ENCODE data around the gene HSPB3.
A peak's percentile ranks its signal among the peaks of the same experiment; 100 is the strongest.
"Not testable (repeated sequence)": the region's sequence is repeated elsewhere in the genome, so short reads cannot be mapped to it uniquely, and the experiment has no call there.

HSPB3 gene

DNA sequence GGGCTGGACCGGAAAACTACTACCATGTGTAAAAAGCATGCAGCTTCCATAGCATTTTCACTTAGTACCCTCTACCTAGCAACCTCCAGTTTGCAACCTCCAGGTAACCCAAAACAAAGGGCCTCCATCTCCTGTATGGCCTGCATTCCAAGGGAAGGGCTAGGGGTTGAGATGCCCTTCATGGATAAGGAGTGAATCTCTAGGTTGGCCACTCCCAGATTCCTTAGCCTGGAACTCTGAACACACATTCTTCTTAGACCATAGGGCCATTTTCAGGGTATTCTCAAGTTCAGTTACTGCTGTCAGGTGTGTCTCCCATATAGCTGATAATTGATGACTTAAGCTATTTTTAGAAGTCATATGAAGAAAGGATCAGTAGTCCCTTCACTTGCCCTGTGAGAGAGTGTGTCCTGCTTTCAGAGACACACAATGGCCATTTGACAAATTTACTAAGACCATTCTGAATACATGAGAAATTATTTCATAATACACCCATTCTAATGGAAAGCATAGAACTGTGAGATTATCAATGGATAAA is 22.5 kb downstream of the HSPB3 start:
- TF ChIP-seq, protein P1, sequence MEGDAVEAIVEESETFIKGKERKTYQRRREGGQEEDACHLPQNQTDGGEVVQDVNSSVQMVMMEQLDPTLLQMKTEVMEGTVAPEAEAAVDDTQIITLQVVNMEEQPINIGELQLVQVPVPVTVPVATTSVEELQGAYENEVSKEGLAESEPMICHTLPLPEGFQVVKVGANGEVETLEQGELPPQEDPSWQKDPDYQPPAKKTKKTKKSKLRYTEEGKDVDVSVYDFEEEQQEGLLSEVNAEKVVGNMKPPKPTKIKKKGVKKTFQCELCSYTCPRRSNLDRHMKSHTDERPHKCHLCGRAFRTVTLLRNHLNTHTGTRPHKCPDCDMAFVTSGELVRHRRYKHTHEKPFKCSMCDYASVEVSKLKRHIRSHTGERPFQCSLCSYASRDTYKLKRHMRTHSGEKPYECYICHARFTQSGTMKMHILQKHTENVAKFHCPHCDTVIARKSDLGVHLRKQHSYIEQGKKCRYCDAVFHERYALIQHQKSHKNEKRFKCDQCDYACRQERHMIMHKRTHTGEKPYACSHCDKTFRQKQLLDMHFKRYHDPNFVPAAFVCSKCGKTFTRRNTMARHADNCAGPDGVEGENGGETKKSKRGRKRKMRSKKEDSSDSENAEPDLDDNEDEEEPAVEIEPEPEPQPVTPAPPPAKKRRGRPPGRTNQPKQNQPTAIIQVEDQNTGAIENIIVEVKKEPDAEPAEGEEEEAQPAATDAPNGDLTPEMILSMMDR (conservative IDR thresholded peaks at IDR 0.05; ENCODE audit: low read depth) = no peak
- POLR2A ChIA-PET (ENCODE audit: low non-redundant PET) = no interaction called here
- no peak for DNase-seq (ENCODE audit: low spot score)
- CTCF ChIA-PET = interaction anchor here (0.6 to 0.8 kb wide), 2 partner anchors 10 to 167 kb away, joined by 3 to 4 read pairs; no protein-coding TSS in a partner anchor
- H3K27ac ChIP-seq = no peak overlapping the region

DNA sequence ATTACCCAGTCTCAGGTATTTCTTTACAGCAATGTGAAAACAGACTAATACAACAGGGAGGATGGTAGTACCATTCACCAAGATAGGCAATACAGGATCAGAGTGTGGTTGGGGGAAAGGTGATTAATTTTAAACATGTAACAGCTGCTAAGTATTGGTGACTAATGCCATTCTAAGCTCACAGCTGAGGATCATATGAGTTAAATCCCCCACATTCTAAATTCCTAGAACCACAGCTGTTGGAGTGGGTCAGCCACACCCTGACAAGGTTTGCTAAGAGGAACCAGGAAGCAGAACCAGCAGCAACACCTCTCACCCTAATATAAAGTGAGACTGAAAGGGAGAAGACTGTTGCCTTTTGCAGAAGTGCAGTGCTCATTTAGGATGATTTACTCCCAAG is 24.8 kb downstream of the HSPB3 start:
- no peak overlapping the region for H3K27ac ChIP-seq
- CTCF ChIA-PET = interaction anchor here (0.9 to 1.7 kb wide), 2 partner anchors 9 to 237 kb away, joined by 3 to 9 read pairs; no protein-coding TSS in a partner anchor
- peak; percentile 25 for DNase-seq (ENCODE audit: low spot score)
- TF ChIP-seq, protein P1 (conservative IDR thresholded peaks at IDR 0.05; ENCODE audit: low read depth) = no peak
- POLR2A ChIA-PET (ENCODE audit: low non-redundant PET) = no interaction called here

DNA sequence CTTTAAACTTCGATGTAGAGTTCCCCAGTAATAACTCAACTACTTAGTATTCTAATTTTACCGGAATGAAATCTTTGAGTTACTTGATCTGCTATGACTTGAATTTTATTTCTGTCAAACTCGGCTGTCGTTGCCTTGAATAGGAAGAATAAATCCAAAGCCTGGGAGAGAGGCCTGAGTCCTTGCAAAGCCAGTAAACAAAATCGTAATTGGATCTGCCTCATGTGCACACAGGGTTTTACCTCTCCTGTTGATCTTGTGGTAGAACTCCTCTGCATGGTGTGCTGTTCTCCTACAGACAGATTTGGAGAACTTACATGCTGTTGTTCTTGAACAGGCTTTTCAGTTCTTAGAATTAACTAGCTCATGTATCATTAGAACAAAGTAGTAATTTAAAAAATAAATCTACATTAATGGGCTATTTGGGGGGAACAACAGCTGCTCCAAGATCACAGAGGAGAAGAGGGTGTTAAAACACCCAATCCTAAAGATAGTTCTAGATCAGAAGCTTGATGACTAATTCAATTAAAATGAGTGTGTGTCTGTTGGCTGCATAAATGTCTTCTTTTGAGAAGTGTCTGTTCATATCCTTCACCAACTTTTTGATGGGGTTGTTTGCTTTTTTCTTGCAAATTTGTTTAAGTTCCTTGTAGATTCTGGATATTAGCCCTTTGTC is 28.9 kb downstream of the HSPB3 start:
- ChIA-PET POLR2A (ENCODE audit: low non-redundant PET) (no interaction called here), CTCF (no interaction called here)
- H3K27ac ChIP-seq = no peak overlapping the region
- DNase-seq (ENCODE audit: low spot score) = no peak
- TF ChIP-seq, protein P1 (conservative IDR thresholded peaks at IDR 0.05; ENCODE audit: low read depth) = no peak

DNA sequence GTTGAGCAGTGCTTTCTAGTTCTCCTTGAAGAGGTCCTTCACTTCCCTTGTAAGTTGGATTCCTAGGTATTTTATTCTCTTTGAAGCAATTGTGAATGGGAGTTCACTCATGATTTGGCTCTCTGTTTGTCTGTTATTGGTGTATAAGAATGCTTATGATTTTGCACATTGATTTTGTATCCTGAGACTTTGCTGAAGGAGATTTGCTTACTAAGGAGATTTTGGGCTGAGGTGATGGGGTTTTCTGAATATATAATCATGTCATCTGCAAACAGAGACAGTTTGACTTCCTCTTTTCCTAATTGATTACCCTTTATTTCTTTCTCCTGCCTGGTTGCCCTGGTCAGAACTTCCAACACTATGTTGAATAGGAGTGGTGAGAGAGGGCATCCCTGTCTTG is 30.2 kb downstream of the HSPB3 start:
- H3K27ac ChIP-seq; DNase-seq (ENCODE audit: low spot score); POLR2A ChIA-PET (ENCODE audit: low non-redundant PET); CTCF ChIA-PET: not testable (repeated sequence)

DNA sequence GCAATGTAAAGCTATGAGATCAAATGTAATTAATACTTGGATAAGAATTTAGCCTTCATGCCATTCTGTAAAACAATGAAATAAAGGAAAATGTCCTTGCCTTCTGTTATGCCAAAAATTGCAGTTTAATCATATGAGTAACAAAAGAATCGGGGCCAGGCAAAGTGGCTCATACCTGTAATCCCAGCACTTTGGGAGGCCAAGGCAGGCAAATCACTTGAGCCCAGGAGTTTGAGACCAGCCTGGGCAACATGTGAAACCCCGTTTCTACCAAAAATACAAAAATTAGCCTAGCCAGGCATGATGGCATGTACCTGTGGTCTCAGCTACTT is 34.1 kb downstream of the HSPB3 start:
- TF ChIP-seq, protein P1 (conservative IDR thresholded peaks at IDR 0.05; ENCODE audit: low read depth) = peak; percentile 58
- CTCF ChIA-PET = interaction anchor here (0.5 to 3.5 kb wide), 37 partner anchors 8 to 1053 kb away, joined by 3 to 36 read pairs (median 4); partner anchors contain the start of genes ARL15, GPX8 and SNX18
- H3K27ac ChIP-seq; DNase-seq (ENCODE audit: low spot score); POLR2A ChIA-PET (ENCODE audit: low non-redundant PET): not testable (repeated sequence)

DNA sequence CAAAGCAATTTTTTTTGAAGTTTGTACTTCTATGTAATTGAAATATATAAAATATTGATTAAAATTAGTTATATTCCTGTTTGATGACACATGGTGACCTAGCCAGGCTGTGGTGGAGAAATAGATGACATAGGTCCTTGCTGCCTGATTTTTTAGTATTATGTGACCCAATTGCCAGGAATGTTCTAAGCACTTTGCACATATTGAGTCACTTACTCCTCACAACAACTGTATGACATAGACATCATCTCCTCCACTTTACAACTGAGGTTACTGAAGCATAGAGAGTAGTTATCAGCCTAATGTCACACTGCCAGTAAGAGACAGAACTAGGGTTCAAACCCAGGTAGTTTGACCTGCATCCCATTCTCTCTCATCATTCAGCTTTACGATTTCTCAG is 35.8 kb downstream of the HSPB3 start:
- no peak overlapping the region for H3K27ac ChIP-seq
- ChIA-PET POLR2A (ENCODE audit: low non-redundant PET) (no interaction called here), CTCF (interaction anchor here (1.1 to 3.5 kb wide), 2 partner anchors 36 to 180 kb away, joined by 3 to 16 read pairs; partner anchors contain the start of genes ARL15 and HSPB3)
- DNase-seq (ENCODE audit: low spot score) = no peak
- TF ChIP-seq, protein P1 (conservative IDR thresholded peaks at IDR 0.05; ENCODE audit: low read depth) = no peak

DNA sequence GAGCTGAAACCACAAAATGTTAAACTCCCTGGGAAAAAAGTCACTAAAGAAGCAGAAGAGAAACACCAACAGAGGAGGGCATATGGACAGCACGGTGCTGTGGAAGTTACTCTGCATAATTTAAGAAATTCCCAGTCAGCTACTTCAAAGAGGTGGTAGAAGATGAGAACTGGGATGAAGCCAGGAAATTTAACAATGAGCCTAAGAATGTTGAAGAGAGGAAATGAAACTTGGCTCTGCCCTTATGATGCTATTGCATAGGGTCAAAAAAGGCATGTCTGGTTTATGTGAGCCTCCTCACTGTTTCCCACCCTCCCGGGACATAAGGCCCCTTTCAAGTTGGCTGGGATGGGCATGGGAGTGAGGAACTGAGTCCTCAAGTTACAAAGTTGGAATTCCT is 36.7 kb downstream of the HSPB3 start:
- DNase-seq (ENCODE audit: low spot score) = no peak
- TF ChIP-seq, protein P1 (conservative IDR thresholded peaks at IDR 0.05; ENCODE audit: low read depth) = no peak
- H3K27ac ChIP-seq = no peak overlapping the region
- ChIA-PET CTCF (interaction anchor here (0.6 to 3.5 kb wide), 3 partner anchors 37 to 1317 kb away, joined by 3 to 16 read pairs (median 3); partner anchors contain the start of genes ARL15 and HSPB3), POLR2A (ENCODE audit: low non-redundant PET) (no interaction called here)
